CD1c-positive myeloid dendritic cell (primary cell): ENCODE results near the gene TAAR6.
A peak's percentile ranks its signal among the peaks of the same experiment; 100 is the strongest.
"Not testable (repeated sequence)": the region's sequence is repeated elsewhere in the genome, so short reads cannot be mapped to it uniquely, and the experiment has no call there.

Source experiments
- DNase-seq: peaks from one replicate; pipeline ENCODE4 v3.0.0-alpha.2; 2016; ENCODE audit errors: extremely low spot score

TAAR6 gene, protein sequence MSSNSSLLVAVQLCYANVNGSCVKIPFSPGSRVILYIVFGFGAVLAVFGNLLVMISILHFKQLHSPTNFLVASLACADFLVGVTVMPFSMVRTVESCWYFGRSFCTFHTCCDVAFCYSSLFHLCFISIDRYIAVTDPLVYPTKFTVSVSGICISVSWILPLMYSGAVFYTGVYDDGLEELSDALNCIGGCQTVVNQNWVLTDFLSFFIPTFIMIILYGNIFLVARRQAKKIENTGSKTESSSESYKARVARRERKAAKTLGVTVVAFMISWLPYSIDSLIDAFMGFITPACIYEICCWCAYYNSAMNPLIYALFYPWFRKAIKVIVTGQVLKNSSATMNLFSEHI

DNA sequence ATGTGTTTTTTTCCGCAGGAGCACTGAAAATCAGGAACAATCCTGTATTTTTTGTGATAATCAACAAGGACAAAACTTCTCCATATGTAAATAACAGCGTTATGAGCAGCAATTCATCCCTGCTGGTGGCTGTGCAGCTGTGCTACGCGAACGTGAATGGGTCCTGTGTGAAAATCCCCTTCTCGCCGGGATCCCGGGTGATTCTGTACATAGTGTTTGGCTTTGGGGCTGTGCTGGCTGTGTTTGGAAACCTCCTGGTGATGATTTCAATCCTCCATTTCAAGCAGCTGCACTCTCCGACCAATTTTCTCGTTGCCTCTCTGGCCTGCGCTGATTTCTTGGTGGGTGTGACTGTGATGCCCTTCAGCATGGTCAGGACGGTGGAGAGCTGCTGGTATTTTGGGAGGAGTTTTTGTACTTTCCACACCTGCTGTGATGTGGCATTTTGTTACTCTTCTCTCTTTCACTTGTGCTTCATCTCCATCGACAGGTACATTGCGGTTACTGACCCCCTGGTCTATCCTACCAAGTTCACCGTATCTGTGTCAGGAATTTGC, at the start of gene TAAR6:
Gene TAAR6, plus strand, starts transcription at position 102 of the 557 bp plus-strand sequence. Its CDS starts 0 bp downstream, at position 102.
- DNase-seq = no peak

DNA sequence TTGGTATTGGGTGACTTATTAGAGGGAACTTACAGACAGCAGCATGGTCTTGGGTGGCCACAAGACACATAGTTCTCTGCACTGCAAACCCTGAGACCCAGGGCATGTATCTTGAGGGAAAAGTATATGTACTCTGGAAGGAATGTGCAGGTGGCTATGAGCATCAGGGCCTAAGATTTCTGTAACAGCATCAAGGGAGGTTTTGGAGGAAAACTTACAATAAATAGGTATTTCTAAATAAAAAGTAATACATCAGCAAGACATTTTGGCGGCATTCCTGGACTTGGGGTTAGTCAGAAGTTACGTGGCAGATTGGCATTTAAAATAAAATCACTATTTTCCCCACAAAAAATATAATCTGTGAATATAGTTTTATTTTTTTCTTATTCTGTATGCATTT, 49.2 kb upstream of the TAAR6 start:
- DNase-seq = no peak

DNA sequence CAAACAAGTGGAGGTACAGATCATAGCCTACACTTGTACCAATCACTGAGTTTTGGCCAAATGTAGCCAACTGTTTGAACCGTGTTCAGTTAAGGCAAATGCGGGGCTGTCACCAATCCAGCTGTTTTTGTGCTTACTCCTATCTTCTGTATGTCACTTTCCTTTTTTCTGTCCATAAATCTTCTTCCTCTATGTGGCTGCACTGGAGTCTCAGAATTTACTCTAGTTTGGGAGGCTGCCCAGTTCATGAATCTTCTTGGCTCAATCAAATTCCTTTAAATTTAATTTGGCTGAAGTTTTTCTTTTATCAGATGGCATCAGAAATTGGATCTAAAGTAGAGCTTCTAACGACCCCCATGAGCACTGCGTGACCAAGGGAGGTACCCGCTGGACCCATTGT, 45.5 kb upstream of the TAAR6 start:
- no peak for DNase-seq

DNA sequence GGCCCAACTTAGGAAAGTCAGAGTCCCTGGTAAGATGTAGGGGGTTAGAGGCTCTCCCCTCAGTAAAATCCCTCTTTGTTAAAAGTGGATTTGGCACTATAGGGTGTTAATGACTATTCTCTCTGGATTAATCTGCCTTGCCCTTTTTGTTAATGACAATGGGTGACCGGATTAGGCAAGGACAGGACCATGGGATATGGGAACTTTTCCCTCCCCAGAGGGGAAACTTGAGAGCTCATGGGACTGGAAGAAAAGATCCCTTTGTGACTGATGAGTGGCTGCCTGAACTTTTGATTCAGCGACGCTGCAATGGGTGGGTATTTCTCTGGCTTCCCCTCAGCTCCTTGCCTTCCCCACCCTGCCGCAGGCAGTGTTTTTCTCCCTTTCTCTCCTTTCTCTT, 44.3 kb upstream of the TAAR6 start:
- no peak for DNase-seq

DNA sequence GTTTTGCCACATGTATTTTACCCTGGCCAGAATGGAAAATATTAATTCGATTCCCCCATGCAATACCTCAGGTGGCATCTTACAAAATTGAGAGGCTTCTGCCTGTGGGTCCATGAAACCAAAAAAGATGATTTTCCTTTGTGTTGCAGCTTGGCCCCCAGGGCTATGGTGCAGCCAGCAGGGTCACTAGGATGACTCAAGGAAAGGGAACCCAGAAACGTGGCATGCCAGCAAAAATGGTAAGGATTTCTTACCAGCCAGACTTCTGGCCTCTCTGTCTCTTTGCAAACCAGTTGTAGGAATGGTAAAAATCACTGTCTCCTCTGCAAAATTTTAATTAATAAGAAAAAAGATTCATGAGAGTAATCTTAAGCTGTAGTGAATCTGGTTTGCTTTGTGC, 43.7 kb upstream of the TAAR6 start:
- no peak for DNase-seq

DNA sequence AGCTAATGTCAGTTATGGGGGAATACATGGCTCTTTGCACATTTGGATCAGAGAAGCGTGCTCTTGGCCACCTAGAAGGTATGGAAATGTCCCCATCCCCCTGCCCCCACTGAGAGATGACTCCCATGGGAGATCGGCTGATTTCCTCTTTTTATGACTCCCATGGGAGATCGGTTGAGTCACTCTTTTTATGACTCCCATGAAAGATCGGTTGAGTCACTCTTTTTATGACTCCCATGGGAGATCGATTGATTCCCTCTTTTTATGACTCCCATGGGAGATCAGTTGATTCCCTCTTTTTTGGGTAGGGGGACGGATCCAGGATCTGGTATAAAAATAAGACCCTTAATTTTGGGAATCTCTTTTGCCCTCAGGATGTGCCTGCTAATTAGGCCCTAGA, 42.3 kb upstream of the TAAR6 start:
- DNase-seq = no peak

DNA sequence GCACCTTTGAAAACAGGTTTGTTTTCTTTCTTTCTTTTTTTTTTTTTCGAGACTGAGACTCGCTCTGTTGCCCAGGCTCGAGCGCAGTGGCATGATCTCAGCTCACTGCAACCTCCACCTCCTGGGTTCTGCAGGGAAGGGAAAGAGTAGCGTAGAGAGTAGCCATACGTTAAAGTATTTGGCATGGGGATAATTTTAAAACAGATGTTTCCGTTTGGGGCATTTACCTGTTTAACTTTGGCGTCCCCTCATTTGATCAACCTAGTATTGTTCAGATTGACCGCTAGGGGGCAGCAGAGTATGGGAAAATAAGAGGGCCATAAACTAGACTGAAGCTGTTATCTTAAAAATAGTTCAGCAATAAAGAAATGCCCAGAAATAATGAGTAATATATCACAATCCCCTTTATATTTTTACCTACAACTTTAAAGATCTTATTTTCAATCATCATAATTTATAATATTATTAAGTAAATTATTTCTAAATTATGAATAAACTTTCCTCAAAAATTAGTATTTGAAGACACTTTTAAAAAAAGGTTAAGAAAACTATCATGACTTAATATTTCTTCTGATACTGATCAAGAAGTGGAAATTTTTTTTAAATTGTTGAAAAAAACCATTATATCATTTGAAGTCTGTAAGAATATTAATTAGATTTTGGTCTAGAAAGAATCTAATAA, 39.7 kb upstream of the TAAR6 start:
- DNase-seq = peak; percentile 81

DNA sequence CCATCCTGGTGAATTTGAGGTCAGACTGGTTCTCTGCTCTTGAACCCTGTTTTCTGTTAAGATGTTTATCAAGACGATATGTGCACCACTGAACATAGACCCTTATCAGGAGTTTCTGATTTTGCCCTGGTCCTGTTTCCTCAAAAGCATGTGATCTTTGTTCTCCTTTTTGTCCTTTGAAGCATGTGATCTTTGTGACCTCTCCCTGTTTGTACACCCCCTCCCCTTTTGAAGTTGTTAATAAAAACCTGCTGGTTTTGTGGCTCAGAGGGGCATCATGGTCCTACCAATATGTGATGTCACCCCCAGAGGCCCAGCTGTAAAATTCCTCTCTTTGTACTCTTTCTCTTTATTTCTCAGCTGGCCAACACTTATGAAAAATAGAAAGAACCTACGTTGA, 35.6 kb upstream of the TAAR6 start:
- not testable (repeated sequence) for DNase-seq

DNA sequence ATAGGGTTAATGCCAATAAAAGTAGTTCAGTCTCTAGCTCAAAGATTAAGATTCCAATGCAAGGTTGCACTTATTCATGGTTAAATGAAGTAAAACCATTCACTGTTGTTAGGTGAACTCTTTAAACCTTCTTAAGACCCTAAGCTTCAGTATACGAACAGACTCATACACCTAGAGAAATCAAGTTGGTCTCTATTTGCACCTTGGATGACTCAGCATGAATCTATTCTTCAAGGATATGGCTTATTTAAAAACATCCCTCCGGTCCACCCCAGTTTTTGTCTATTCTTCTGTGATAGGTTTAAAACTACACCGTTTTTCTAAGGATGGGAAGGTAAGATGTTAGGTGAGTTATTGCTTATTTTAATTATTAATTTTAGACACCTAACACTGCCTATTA, 33.0 kb upstream of the TAAR6 start:
- no peak for DNase-seq

DNA sequence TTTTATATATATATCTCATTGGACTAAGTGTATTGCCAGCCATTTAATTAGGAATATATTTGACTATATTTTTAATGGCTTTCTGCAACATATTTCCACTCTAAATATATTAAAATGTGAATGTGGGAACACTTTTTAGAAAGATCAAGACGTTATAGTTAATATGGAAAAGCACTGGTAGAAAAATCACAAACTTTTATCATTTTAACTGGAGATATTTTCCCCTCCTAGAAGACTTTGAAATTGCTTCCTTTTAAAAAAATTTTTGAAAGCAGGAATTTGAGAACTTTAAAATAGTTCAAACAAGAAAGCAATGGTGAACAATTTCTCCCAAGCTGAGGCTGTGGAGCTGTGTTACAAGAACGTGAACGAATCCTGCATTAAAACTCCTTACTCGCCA, 32.1 kb upstream of the TAAR6 start, which contains the start of gene TAAR9:
Gene TAAR9, plus strand, starts transcription at position 301 of the 400 bp plus-strand sequence. Its CDS starts 13 bp downstream, at position 314.
- no peak for DNase-seq

DNA sequence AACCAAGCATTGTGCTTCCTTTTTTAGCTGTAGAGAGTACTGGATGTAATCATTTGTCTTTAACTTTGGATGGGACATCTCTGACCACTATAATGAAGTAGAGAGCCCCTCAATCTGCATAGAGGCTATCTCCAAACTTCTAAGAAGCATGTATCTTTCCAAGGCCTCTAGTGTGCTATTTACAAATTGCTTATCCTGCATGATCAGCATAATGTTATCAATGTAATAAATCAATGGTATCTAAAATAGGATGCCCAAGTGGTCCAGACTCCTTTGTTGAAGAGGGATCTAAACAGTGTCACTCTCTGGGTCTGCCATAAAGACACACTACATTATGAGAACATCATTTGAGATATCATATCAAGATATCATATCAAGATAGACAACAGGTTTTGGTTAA, 25.3 kb upstream of the TAAR6 start:
- no peak for DNase-seq

DNA sequence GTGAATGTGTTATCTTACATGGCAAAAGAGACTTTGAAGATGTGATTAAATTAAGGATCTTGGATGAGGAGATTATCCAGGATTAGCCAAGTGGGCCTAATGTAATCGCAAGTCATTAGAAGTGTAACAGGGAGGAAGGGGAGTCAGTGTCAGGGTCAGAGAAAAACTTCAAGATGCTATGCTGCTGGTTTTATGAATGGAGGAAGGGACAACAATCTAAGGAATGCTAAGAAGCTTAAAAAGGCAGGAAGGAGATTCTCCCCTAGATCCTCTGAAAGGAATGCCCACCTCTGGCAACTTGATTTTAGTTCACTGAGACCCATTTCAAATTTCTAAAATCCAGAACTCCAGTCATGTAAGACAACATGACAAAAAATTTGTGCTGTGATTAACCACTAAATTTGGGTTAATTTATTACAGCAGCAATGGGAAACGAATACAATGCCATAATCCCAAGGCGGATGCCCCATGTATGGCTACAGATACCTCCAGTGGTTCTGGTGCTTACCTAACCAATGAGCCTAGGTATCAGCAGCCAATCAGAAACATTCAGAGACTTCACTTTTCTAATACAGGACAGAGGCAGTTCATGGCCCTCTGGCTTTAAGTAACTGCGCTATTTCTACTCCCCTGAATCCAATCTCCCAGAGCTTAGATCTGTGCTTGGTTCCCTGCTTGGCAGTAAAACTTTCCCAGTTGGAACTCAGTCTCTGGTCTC, 21.2 kb upstream of the TAAR6 start:
- DNase-seq = no peak

DNA sequence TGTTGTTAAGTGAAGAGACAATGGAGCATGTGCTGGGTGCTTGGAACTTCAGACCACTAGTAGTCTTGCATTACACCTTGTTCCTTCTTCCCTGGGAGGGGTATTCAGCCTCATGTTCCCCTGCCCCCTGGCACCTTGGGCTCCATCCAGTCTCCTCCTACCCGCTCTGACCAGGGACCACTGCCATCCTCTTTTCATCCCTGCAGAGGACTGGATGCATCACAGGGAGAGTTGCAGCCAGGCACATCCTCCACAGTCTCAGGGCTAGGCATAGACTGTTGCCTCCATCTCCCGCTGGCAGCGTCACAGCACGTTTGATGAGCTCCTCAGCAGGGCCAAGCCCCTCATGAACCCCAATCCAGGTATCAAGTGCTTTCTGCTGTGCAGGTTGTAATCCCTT, 18.9 kb upstream of the TAAR6 start:
- DNase-seq = no peak

DNA sequence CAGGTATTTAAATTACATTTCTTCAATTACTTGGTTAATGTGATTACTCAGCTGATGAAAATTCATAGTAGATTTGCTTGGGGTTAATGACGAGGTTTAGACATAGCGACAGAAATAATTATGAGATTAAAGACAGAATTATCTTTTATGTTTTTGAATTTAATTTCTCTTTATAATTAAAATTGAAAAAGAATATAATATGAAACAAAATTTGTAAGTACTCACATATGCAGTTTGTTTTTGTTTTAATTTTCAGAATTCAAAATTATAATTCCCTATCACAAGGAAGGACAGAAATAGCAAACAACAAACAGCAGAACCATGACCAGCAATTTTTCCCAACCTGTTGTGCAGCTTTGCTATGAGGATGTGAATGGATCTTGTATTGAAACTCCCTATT, 17.8 kb upstream of the TAAR6 start, which contains the start of gene TAAR8:
Gene TAAR8, plus strand, starts transcription at position 301 of the 400 bp plus-strand sequence. Its CDS starts 21 bp downstream, at position 322.
- DNase-seq = no peak

DNA sequence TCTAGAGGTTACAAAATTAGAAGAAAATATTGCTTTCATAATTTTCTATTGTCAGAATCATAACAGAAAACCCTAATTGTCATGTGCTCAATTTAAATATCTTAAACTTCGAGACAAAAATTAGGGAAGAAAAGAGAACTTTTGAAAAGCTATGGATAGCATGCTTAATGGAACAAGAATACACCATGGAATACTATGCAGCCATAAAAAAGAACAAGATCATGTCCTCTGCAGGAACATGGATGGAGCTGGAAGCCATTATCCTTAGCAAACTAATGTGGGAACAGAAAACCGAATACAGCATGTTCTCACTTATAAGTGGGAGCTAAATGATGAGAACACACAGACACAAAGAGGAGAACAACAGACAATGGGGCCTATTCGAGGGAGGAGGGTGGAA, 10.0 kb upstream of the TAAR6 start:
- DNase-seq = not testable (repeated sequence)

DNA sequence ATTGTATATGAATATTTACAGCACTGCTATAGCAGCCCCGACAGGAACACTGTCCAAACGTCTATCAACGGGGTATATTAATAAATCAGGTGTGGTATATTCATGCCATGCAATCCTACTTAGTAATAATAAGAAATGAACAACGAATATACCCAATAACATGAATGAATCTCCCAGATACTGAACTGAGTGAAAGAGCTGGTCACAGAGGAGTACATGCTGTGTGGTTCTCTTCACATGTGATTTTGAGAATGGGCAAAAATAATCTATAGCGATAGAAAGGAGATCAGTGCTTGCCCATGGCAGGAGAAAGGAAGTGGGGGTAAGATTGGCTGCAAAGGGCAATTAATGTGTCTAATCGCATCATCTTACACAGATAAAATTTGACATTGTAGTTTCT, 3.7 kb upstream of the TAAR6 start:
- DNase-seq = no peak

DNA sequence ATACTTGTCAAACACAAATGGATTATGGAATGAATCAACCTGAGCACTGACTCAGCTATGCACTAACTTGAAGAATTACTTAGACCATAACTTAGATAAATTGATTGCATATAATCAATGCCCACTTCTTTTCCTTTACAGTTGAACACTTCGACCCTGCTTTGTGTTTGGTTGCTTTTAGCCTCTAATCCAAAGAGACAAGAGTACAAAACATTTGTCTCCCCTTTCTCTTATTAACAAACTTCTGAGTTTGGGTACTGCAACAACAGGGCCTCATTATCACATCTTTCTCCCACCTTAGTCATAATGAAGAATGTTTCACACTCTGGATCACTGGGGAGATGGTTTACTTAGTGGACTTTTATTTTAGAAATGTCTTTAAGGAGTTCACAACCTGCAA, 2.6 kb upstream of the TAAR6 start:
- DNase-seq = no peak

DNA sequence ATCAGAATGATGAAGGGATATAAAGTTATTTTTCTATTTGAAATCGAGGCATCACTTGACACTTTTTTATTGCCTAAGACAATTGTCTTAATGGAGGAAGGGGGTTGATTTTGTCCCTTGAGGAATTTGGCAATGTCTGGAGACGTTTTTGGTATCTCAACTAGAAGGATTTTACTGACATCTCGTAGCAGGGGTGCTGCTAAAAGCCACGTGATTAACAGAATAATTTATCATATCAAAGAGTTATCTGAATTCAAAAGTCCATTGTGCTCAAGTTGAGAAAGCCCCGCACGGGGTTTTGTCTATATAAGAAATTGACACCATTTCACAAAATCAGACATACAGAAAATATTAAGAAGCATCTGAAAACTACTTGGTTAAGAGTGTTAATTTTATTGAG, 1.5 kb upstream of the TAAR6 start:
- no peak for DNase-seq

DNA sequence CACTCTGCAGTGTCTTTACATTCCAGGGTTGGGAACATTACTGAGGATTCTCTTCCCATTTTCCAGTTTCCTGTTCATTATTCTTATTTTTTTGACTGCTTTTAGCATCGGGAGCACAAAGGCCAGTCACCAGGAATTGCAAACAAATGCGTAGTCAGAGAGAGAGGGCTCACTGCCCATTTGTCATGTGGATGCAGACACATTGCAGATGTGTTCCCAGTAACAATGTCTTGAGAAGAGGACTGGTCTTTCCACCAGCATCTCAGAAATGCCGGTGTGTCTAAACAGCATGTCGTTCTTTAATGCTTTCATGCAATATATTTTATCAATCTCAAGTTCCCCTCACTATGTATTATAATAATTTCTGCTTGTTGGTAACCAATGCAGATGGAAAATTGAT, 952 bp upstream of the TAAR6 start:
- no peak for DNase-seq

DNA sequence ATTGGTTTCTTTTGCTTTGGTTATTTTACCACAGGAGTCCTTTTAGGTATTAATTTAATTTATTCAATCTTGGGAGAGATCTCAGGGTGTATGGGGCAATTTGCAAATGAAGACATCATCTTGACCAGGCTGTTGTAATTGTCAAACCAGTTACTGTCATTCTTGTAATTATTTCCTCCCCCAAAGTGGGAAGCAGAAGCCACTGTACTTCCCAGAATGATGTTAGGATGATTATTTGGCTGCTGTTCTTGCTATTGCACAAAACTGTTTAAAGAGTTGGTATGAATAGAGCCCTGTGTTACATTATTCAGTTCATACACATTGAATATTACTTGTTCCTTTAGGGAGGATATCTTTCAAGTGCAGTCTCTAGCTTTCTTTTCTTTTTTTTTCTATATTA, 1.7 kb downstream of the TAAR6 start:
- peak; percentile 17 for DNase-seq

DNA sequence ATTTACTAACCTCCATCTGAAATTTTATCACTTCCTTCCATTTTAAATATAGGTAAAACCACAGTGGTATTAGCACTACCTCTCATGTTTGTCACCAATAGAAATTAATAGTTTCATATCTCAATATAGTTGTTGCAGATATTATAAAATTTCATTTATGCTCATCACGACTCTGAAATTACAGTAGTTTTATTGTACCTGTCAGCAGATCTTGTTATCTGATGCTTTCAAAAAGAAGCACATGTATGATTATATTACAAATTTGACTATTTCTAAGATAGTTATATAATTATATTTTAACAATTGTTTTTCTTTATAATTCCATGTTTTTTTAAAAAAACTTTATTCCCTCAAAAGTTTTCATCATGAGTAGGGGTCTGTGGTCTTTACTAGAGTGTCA, 14.6 kb downstream of the TAAR6 start:
- no peak for DNase-seq

DNA sequence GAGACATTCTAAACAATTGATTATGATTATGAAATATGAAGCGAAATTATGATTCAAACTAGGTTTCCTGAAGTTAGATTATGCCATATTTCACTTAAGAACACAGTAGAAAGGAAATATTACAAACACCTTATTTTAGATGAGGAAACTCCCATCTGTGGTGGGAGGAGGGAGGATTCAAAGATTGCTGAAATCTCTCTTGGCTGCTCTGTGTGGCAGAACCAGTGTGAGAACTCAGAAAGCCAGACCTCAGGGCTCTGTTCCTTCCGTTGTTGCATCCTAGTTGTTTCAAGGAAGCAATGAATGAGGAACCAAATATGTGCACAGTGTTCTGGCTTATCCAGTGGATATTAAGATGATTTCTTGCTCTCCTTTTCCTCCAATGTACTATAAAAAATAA, 17.3 kb downstream of the TAAR6 start:
- DNase-seq = peak; percentile 45
